Peyer's patch (tissue), 4 donors: ENCODE measurements around the gene ZNF646.

Experiments
- CTCF ChIP-seq, 6 experiments: fragments of 450-650 bp in 4 of 6; fragments of 200-600 bp in 2 of 6; sonication (generic) in 1 of 6; IDR thresholded peaks; one replicate each; pipeline ENCODE4 v1.5.1; 2017 to 2019; ENCODE audit warnings: antibody characterized with exemption in 6 of 6, mild to moderate bottlenecking in 3 of 6, moderate library complexity in 1 of 6
- POLR2A ChIP-seq, 2 donors: fragments of 450-650 bp; IDR thresholded peaks; one replicate each; pipeline ENCODE4 v1.5.1; 2017; ENCODE audit warnings: antibody characterized with exemption in 2 of 2, mild to moderate bottlenecking in 2 of 2, moderate library complexity in 2 of 2

- no peak for TF ChIP-seq POLR2A (IDR thresholded peaks at IDR 0.05)
- no peak for TF ChIP-seq CTCF (IDR thresholded peaks at IDR 0.05)
Measured at GRCh38 chr16:31133046-31133501, 58.9 kb downstream of the ZNF646 start.
